GM23338 (cell line): Measurements from ENCODE around the gene BHLHA15. TPM values are rescaled to one million over a fixed set of nuclear protein-coding genes. Genes with fewer than 3 reads are reported as not detected.

ENCODE experiments used
- ATAC-seq: fragments of 200-7000 bp; cut with Tn5 transposase; 3 replicates; pipeline ENCODE4 v1.9.1; 2020
- DNase-seq: peaks from one replicate; pipeline ENCODE4 v3.0.0-alpha.2; 2015; ENCODE audit warnings: low spot score
- H2AFZ ChIP-seq: fragments of 200-600 bp; sonication (generic); 2 replicates; pipeline ENCODE4 v1.8.0; 2016; ENCODE audit warnings: antibody characterized with exemption, mild to moderate bottlenecking, moderate library complexity
- H3F3A ChIP-seq: fragments of 200-600 bp; sonication (generic); replicated peaks from 2 replicates; pipeline ENCODE4 v1.8.0; 2017; ENCODE audit warnings: antibody characterized with exemption, mixed run types, low read depth
- H3K27ac ChIP-seq: fragments of 200-600 bp; sonication (generic); 2 replicates; pipeline ENCODE4 v1.6.1; 2016; ENCODE audit warnings: low read depth
- H3K27me3 ChIP-seq: fragments of 200-600 bp; sonication (generic); 2 replicates; pipeline ENCODE4 v1.8.0; 2016; ENCODE audit warnings: mild to moderate bottlenecking, mixed run types, moderate library complexity; ENCODE audit not compliant: insufficient read depth
- H3K36me3 ChIP-seq: fragments of 200-600 bp; sonication (generic); 2 replicates; pipeline ENCODE4 v1.8.0; 2016; ENCODE audit warnings: mild to moderate bottlenecking; ENCODE audit not compliant: insufficient read depth
- H3K4me1 ChIP-seq: fragments of 200-600 bp; sonication (generic); 2 replicates; pipeline ENCODE4 v1.8.0; 2016; ENCODE audit warnings: mild to moderate bottlenecking, moderate library complexity; ENCODE audit not compliant: insufficient read depth
- H3K4me2 ChIP-seq: fragments of 200-600 bp; sonication (generic); 2 replicates; pipeline ENCODE4 v1.7.1; 2017; ENCODE audit warnings: mixed run types
- H3K4me3 ChIP-seq: fragments of 200-600 bp; sonication (generic); 2 replicates; pipeline ENCODE4 v1.6.1; 2016; ENCODE audit warnings: mixed run types
- H3K79me2 ChIP-seq: fragments of 200-600 bp; sonication (generic); replicated peaks from 2 replicates; pipeline ENCODE4 v1.8.0; 2017; ENCODE audit warnings: mild to moderate bottlenecking; ENCODE audit not compliant: insufficient read depth
- H3K9me2 ChIP-seq: fragments of 200-600 bp; sonication (generic); 2 replicates; pipeline ENCODE4 v1.8.0; 2017; ENCODE audit not compliant: insufficient read depth
- H4K20me1 ChIP-seq: fragments of 200-600 bp; sonication (generic); replicated peaks from 2 replicates; pipeline ENCODE4 v1.8.0; 2017; ENCODE audit warnings: mild to moderate bottlenecking; ENCODE audit not compliant: insufficient read depth
- H3K27ac Mint-ChIP-seq: 2 replicates; pipeline ENCODE4 v1.8.0; 2020; ENCODE audit warnings: inconsistent platforms, mild to moderate bottlenecking, moderate library complexity, mixed read lengths
- H3K27me3 Mint-ChIP-seq: 3 replicates; pipeline ENCODE4 v1.8.0; 2022; ENCODE audit warnings: low read depth, mild to moderate bottlenecking, moderate library complexity, mixed read lengths, inconsistent platforms; ENCODE audit not compliant: insufficient read depth, poor library complexity
- H3K36me3 Mint-ChIP-seq: 3 replicates; pipeline ENCODE4 v1.8.0; 2021; ENCODE audit warnings: low read depth, mild to moderate bottlenecking, inconsistent platforms, moderate library complexity, mixed read lengths
- H3K4me1 Mint-ChIP-seq: 3 replicates; pipeline ENCODE4 v1.8.0; 2020; ENCODE audit warnings: mild to moderate bottlenecking, inconsistent platforms, mixed read lengths
- H3K4me3 Mint-ChIP-seq: 3 replicates; pipeline ENCODE4 v1.8.0; 2021; ENCODE audit warnings: moderate library complexity, mild to moderate bottlenecking, inconsistent platforms, mixed read lengths
- H3K9me3 Mint-ChIP-seq: 3 replicates; pipeline ENCODE4 v1.8.0; 2020; ENCODE audit warnings: moderate library complexity, mild to moderate bottlenecking, inconsistent platforms, mixed read lengths
- EZH2 ChIP-seq: fragments of 200-600 bp; sonication (generic); IDR thresholded peaks from one replicate; pipeline ENCODE4 v1.8.0; 2017; ENCODE audit warnings: antibody characterized with exemption, mild to moderate bottlenecking, low read depth; ENCODE audit not compliant: unreplicated experiment
- EZH2phosphoT487 ChIP-seq: fragments of 200-600 bp; sonication (generic); IDR thresholded peaks from one replicate; pipeline ENCODE4 v1.8.1; 2018; ENCODE audit warnings: antibody characterized with exemption; ENCODE audit not compliant: unreplicated experiment
- STAT1 ChIP-seq: IDR thresholded peaks from one replicate; pipeline ENCODE4 v1.6.1; 2016; ENCODE audit warnings: antibody characterized with exemption; ENCODE audit not compliant: unreplicated experiment
- ZNF114 ChIP-seq: fragments of 250-450 bp; sonication (Bioruptor Pico); IDR thresholded peaks from 2 replicates; pipeline ENCODE4 v1.5.0; 2020; ENCODE audit warnings: mild to moderate bottlenecking, moderate library complexity
- polyA plus RNA-seq: library from polyadenylated mRNA; unstranded; fragments of >200 nt; fragmentation: Nextera tagmentation; extraction: Ambion mirVana; gene quantifications from 2 replicates; pipeline ENCODE4 v1.2.1, GENCODE V29; 2016
- total RNA-seq: library from RNA; depleted of rRNA; stranded (reverse); fragments of >200 nt; shearing (Covaris generic); gene quantifications from 2 replicates; pipeline ENCODE4 v1.2.3, GENCODE V29; 2014
- TF ChIP-seq, protein P1 (sequence below), 2 experiments: fragments of 200-600 bp in 1 of 2; sonication (generic) in 1 of 2; conservative IDR thresholded peaks; 2 replicates each; pipeline versions ENCODE4 v1.5.1 to v1.6.1; 2016 to 2017; ENCODE audit warnings: antibody characterized with exemption in 2 of 2, low read depth in 2 of 2, mild to moderate bottlenecking in 2 of 2, moderate library complexity in 1 of 2
- TF ChIP-seq, protein P2 (sequence below): IDR thresholded peaks from 2 replicates; pipeline ENCODE4 v1.6.1; 2016; ENCODE audit warnings: antibody characterized with exemption
- TF ChIP-seq, protein P3 (sequence below): fragments of 250-450 bp; sonication (Bioruptor Pico); IDR thresholded peaks from 2 replicates; pipeline ENCODE4 v1.5.0; 2020; ENCODE audit warnings: mild to moderate bottlenecking, moderate library complexity

BHLHA15 gene
- total and polyA plus RNA-seq, 2 experiments from 2014 or later: 1.4 to 8.3 TPM

DNA sequence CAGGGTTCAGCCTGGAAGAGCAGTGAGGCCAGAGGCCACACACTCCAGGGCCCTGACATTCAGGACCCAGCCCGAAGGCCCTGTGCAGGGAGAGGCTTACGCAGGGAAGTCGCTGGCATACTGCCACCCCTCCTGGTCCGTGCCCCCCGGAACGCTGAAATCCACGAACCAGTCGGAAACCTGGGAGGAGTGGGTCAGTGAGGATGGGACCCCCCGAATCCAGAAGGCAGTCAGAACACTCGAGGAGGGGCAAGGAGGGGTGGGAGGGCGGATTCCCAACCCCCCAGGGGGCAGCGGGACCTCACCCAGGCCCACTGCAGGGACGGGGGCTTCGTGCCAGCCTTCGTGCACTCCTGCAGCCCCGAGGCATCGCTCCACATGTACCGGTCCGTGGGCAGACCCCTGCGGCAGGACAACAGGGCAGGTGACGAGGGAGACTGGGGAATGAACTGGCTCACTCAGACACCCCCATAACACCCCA is 13.5 kb downstream of the BHLHA15 start:
- Histone ChIP-seq H3K36me3 (no peaks in the 10 kb centered on the region), H3K27ac (no peak overlapping the region), H3K79me2 (no peaks in the 10 kb centered on the region), H2AFZ (no peak overlapping the region), H3K9me2 (no peaks in the 10 kb centered on the region), H4K20me1 (no peaks in the 10 kb centered on the region), H3K4me2 (no peak overlapping the region), H3K4me1 (no peaks in the 10 kb centered on the region), H3F3A (no peaks in the 10 kb centered on the region), H3K27me3 (no peaks in the 10 kb centered on the region), H3K4me3 (no peak overlapping the region)
- DNase-seq: no peak
- H3K9me3 Mint-ChIP-seq: no peaks in the 10 kb centered on the region
- no peaks in the 10 kb centered on the region for H3K36me3 Mint-ChIP-seq
- no peaks in the 10 kb centered on the region for H3K4me1 Mint-ChIP-seq
- H3K27ac Mint-ChIP-seq: no peak overlapping the region
- TF ChIP-seq STAT1: no peak
- TF ChIP-seq, protein P1, sequence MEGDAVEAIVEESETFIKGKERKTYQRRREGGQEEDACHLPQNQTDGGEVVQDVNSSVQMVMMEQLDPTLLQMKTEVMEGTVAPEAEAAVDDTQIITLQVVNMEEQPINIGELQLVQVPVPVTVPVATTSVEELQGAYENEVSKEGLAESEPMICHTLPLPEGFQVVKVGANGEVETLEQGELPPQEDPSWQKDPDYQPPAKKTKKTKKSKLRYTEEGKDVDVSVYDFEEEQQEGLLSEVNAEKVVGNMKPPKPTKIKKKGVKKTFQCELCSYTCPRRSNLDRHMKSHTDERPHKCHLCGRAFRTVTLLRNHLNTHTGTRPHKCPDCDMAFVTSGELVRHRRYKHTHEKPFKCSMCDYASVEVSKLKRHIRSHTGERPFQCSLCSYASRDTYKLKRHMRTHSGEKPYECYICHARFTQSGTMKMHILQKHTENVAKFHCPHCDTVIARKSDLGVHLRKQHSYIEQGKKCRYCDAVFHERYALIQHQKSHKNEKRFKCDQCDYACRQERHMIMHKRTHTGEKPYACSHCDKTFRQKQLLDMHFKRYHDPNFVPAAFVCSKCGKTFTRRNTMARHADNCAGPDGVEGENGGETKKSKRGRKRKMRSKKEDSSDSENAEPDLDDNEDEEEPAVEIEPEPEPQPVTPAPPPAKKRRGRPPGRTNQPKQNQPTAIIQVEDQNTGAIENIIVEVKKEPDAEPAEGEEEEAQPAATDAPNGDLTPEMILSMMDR (conservative IDR thresholded peaks at IDR 0.05; ENCODE audit: low read depth in 2 of 2): no peak
- H3K4me3 Mint-ChIP-seq: no peak overlapping the region
- peaks cover 8% of the 10 kb centered on the region for H3K27me3 Mint-ChIP-seq
- no peak for ATAC-seq

DNA sequence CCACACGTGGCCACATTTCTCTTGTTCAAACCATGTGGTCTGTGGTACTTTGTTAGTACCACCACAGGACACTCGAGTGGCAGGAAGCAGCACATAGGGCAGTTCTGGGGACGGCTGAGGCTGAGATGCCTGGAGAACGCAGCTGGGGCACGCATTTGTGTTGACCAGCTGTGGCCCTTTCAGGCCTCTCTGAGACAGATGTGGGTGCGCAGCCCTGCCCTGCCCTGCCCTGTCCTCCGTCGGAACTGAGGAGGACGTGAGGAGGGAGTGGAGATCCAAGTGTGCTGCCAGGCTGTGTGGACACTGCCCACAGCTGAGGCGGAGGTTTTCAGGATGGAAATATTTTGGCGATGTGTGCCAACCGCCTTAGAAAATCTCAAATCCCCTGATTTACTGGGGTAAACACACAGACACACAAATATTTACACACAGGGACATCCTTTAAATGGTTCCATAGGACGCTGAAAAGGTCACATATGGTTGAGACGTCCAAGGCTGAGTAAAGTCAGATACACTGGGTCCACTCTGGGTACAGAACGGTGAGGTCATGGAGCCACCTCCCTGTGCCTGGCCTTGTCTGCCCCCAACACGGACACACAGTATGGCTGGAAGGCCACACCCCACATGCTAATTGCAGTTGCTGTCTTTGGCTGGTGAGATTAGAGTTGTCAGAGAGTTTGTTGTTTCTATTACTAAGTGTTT is 14.8 kb downstream of the BHLHA15 start:
- no peaks in the 10 kb centered on the region for H3K79me2 ChIP-seq
- Mint-ChIP-seq H3K4me1 (no peaks in the 10 kb centered on the region), H3K4me3 (no peak overlapping the region), H3K27me3 (peaks cover 10% of the 10 kb centered on the region), H3K9me3 (no peaks in the 10 kb centered on the region), H3K36me3 (no peaks in the 10 kb centered on the region), H3K27ac (no peak overlapping the region)
- H2AFZ ChIP-seq: no peak overlapping the region
- no peaks in the 10 kb centered on the region for H4K20me1 ChIP-seq
- no peaks in the 10 kb centered on the region for H3K4me1 ChIP-seq
- no peaks in the 10 kb centered on the region for H3K36me3 ChIP-seq
- DNase-seq (no peak), ATAC-seq (no peak)
- H3K4me2 ChIP-seq: no peak overlapping the region
- no peak overlapping the region for H3K4me3 ChIP-seq
- no peaks in the 10 kb centered on the region for H3K27me3 ChIP-seq
- no peaks in the 10 kb centered on the region for H3F3A ChIP-seq
- no peaks in the 10 kb centered on the region for H3K9me2 ChIP-seq
- no peak overlapping the region for H3K27ac ChIP-seq
- TF ChIP-seq, protein P2, sequence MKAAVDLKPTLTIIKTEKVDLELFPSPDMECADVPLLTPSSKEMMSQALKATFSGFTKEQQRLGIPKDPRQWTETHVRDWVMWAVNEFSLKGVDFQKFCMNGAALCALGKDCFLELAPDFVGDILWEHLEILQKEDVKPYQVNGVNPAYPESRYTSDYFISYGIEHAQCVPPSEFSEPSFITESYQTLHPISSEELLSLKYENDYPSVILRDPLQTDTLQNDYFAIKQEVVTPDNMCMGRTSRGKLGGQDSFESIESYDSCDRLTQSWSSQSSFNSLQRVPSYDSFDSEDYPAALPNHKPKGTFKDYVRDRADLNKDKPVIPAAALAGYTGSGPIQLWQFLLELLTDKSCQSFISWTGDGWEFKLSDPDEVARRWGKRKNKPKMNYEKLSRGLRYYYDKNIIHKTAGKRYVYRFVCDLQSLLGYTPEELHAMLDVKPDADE: no peak
- TF ChIP-seq, protein P1 (conservative IDR thresholded peaks at IDR 0.05; ENCODE audit: low read depth in 2 of 2): no peak
- TF ChIP-seq EZH2phosphoT487 (no peak), EZH2 (no peak), STAT1 (no peak), ZNF114 (CRISPR knock-in tag) (no peak)
- TF ChIP-seq, protein P3, sequence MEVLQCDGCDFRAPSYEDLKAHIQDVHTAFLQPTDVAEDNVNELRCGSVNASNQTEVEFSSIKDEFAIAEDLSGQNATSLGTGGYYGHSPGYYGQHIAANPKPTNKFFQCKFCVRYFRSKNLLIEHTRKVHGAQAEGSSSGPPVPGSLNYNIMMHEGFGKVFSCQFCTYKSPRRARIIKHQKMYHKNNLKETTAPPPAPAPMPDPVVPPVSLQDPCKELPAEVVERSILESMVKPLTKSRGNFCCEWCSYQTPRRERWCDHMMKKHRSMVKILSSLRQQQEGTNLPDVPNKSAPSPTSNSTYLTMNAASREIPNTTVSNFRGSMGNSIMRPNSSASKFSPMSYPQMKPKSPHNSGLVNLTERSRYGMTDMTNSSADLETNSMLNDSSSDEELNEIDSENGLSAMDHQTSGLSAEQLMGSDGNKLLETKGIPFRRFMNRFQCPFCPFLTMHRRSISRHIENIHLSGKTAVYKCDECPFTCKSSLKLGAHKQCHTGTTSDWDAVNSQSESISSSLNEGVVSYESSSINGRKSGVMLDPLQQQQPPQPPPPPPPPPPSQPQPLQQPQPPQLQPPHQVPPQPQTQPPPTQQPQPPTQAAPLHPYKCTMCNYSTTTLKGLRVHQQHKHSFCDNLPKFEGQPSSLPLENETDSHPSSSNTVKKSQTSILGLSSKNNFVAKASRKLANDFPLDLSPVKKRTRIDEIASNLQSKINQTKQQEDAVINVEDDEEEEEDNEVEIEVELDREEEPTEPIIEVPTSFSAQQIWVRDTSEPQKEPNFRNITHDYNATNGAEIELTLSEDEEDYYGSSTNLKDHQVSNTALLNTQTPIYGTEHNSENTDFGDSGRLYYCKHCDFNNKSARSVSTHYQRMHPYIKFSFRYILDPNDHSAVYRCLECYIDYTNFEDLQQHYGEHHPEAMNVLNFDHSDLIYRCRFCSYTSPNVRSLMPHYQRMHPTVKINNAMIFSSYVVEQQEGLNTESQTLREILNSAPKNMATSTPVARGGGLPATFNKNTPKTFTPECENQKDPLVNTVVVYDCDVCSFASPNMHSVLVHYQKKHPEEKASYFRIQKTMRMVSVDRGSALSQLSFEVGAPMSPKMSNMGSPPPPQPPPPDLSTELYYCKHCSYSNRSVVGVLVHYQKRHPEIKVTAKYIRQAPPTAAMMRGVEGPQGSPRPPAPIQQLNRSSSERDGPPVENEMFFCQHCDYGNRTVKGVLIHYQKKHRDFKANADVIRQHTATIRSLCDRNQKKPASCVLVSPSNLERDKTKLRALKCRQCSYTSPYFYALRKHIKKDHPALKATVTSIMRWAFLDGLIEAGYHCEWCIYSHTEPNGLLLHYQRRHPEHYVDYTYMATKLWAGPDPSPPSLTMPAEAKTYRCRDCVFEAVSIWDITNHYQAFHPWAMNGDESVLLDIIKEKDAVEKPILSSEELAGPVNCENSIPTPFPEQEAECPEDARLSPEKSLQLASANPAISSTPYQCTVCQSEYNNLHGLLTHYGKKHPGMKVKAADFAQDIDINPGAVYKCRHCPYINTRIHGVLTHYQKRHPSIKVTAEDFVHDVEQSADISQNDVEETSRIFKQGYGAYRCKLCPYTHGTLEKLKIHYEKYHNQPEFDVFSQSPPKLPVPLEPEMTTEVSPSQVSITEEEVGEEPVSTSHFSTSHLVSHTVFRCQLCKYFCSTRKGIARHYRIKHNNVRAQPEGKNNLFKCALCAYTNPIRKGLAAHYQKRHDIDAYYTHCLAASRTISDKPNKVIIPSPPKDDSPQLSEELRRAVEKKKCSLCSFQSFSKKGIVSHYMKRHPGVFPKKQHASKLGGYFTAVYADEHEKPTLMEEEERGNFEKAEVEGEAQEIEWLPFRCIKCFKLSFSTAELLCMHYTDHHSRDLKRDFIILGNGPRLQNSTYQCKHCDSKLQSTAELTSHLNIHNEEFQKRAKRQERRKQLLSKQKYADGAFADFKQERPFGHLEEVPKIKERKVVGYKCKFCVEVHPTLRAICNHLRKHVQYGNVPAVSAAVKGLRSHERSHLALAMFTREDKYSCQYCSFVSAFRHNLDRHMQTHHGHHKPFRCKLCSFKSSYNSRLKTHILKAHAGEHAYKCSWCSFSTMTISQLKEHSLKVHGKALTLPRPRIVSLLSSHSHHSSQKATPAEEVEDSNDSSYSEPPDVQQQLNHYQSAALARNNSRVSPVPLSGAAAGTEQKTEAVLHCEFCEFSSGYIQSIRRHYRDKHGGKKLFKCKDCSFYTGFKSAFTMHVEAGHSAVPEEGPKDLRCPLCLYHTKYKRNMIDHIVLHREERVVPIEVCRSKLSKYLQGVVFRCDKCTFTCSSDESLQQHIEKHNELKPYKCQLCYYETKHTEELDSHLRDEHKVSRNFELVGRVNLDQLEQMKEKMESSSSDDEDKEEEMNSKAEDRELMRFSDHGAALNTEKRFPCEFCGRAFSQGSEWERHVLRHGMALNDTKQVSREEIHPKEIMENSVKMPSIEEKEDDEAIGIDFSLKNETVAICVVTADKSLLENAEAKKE (CRISPR knock-in tag): no peak
